Neuronal stem cell (in vitro differentiated cells): ENCODE results near the gene CCNG2.

Source experiments
- DNase-seq: peaks from one replicate; pipeline ENCODE4 v3.0.0-alpha.2; 2013; ENCODE audit warnings: low spot score
- H2AFZ ChIP-seq: one replicate; pipeline ENCODE4 v1.6.1; 2013; ENCODE audit warnings: mild to moderate bottlenecking, low read length, inconsistent platforms
- H2AK5ac ChIP-seq: 2 replicates; pipeline ENCODE4 v1.6.1; 2013; ENCODE audit warnings: low read depth, mild to moderate bottlenecking, inconsistent platforms, low read length, moderate library complexity, mixed read lengths
- H2BK120ac ChIP-seq: 2 replicates; pipeline ENCODE4 v1.6.1; 2013; ENCODE audit warnings: low read depth, mild to moderate bottlenecking, inconsistent platforms, low read length, moderate library complexity, mixed read lengths
- H2BK12ac ChIP-seq: one replicate; pipeline ENCODE4 v1.6.1; 2013; ENCODE audit warnings: low read length, inconsistent platforms
- H2BK15ac ChIP-seq: 2 replicates; pipeline ENCODE4 v1.6.1; 2013; ENCODE audit warnings: mild to moderate bottlenecking, low read length, inconsistent platforms, mixed read lengths
- H2BK5ac ChIP-seq: one replicate; pipeline ENCODE4 v1.6.1; 2013; ENCODE audit warnings: inconsistent platforms, mild to moderate bottlenecking, low read length, moderate library complexity
- H3K14ac ChIP-seq: one replicate; pipeline ENCODE4 v1.6.1; 2013; ENCODE audit warnings: low read length, inconsistent platforms
- H3K18ac ChIP-seq: 2 replicates; pipeline ENCODE4 v1.6.1; 2013; ENCODE audit warnings: low read length, inconsistent platforms
- H3K23ac ChIP-seq: 2 replicates; pipeline ENCODE4 v1.6.1; 2013; ENCODE audit warnings: low read depth, mild to moderate bottlenecking, mixed read lengths, low read length, inconsistent platforms; ENCODE audit not compliant: poor library complexity
- H3K27ac ChIP-seq: replicated peaks from 3 replicates; pipeline ENCODE4 v1.5.1; 2013; ENCODE audit warnings: low read length, inconsistent platforms
- H3K27me3 ChIP-seq, 3 experiments: 2 replicates each; pipeline ENCODE4 v1.6.1; 2013; ENCODE audit warnings: low read length in 3 of 3, mild to moderate bottlenecking in 2 of 3, inconsistent platforms in 1 of 3, low read depth in 1 of 3, mixed read lengths in 1 of 3, moderate library complexity in 1 of 3; ENCODE audit not compliant: control insufficient read depth in 3 of 3, insufficient read depth in 3 of 3
- H3K36me3 ChIP-seq, 2 donors: replicated peaks in 1 of 2; 2 replicates each; pipeline ENCODE4 v1.6.1; 2013; ENCODE audit warnings: low read length in 2 of 2; ENCODE audit not compliant: control insufficient read depth in 2 of 2, insufficient read depth in 2 of 2
- H3K4ac ChIP-seq: 2 replicates; pipeline ENCODE4 v1.6.1; 2013; ENCODE audit warnings: inconsistent platforms, mild to moderate bottlenecking, low read length, moderate library complexity
- H3K4me1 ChIP-seq, 2 donors: 1 replicate in 1 of 2; 2 replicates in 1 of 2; pipeline ENCODE4 v1.6.1; 2013; ENCODE audit warnings: low read length in 2 of 2, low read depth in 1 of 2; ENCODE audit not compliant: control insufficient read depth in 2 of 2, insufficient read depth in 1 of 2
- H3K4me2 ChIP-seq: one replicate; pipeline ENCODE4 v1.6.1; 2013; ENCODE audit warnings: mild to moderate bottlenecking, low read length, inconsistent platforms; ENCODE audit not compliant: insufficient read depth, poor library complexity, severe bottlenecking
- H3K4me3 ChIP-seq, 2 donors: 2 replicates each; pipeline ENCODE4 v1.5.1; 2013; ENCODE audit warnings: low read length in 2 of 2, mild to moderate bottlenecking in 2 of 2, inconsistent platforms in 1 of 2, moderate library complexity in 1 of 2
- H3K79me1 ChIP-seq: one replicate; pipeline ENCODE4 v1.6.1; 2013; ENCODE audit warnings: low read depth, mild to moderate bottlenecking, inconsistent platforms, low read length, moderate library complexity
- H3K9ac ChIP-seq: one replicate; pipeline ENCODE4 v1.6.1; 2013; ENCODE audit warnings: mild to moderate bottlenecking, low read depth, low read length, inconsistent platforms; ENCODE audit not compliant: poor library complexity
- H3K9me3 ChIP-seq, 2 donors: replicated peaks in 1 of 2; 2 replicates each; pipeline versions ENCODE3 to v1.6.1; 2013; ENCODE audit warnings: low read length in 2 of 2, mild to moderate bottlenecking in 2 of 2, inconsistent platforms in 1 of 2, low read depth in 1 of 2, mixed read lengths in 1 of 2, moderate library complexity in 1 of 2; ENCODE audit not compliant: control insufficient read depth in 2 of 2, insufficient read depth in 1 of 2
- H4K8ac ChIP-seq: one replicate; pipeline ENCODE4 v1.6.1; 2013; ENCODE audit warnings: low read depth, mild to moderate bottlenecking, inconsistent platforms, low read length, moderate library complexity
- H4K91ac ChIP-seq: one replicate; pipeline ENCODE4 v1.6.1; 2013; ENCODE audit warnings: low read length, low read depth, mild to moderate bottlenecking, inconsistent platforms; ENCODE audit not compliant: poor library complexity
- WGBS, 2 donors: extraction: QIAGEN DNeasy Blood & Tissue Kit; methylation state at CpG; one replicate each; pipeline ENCODE4 v1.1.7; 2013; ENCODE audit warnings: missing lambda C conversion rate in 2 of 2, mixed read lengths in 1 of 2; ENCODE audit not compliant: insufficient read length in 2 of 2, insufficient replicate concordance in 1 of 2; ENCODE audit errors: extremely low coverage in 2 of 2; 5-methylcytosine and 5-hydroxymethylcytosine counted together

The CCNG2 gene

GRCh38 chr4:77202491-77202890 is 45.5 kb downstream of the CCNG2 start:
- H3K18ac ChIP-seq: no peak overlapping the region
- peaks cover 0 to 5% (median 0%) of the 10 kb centered on the region in 3 experiments for H3K27me3 ChIP-seq
- no peak overlapping the region for H3K14ac ChIP-seq
- no peak for DNase-seq
- H3K27ac ChIP-seq: no peak overlapping the region
- H3K9me3 ChIP-seq: no peaks in the 10 kb centered on the region
- no peak overlapping the region for H3K23ac ChIP-seq
- no peak overlapping the region for H3K9ac ChIP-seq
- H2BK5ac ChIP-seq: no peak overlapping the region
- H3K36me3 ChIP-seq: no peaks in the 10 kb centered on the region
- H3K4me2 ChIP-seq: no peak overlapping the region
- no peak overlapping the region for H4K8ac ChIP-seq
- H2AFZ ChIP-seq: no peak overlapping the region
- no CpG with 5 or more reads among the region's 1 CpG for WGBS, 2 donors
- no peaks in the 10 kb centered on the region for H3K79me1 ChIP-seq
- no peak overlapping the region for H2BK120ac ChIP-seq
- no peak overlapping the region for H2AK5ac ChIP-seq
- no peak overlapping the region for H4K91ac ChIP-seq
- peaks cover 0 to 3% of the 10 kb centered on the region in 2 donors for H3K4me1 ChIP-seq
- H3K4ac ChIP-seq: no peak overlapping the region
- no peak overlapping the region for H3K4me3 ChIP-seq
- no peak overlapping the region for H2BK12ac ChIP-seq
- no peak overlapping the region for H2BK15ac ChIP-seq

GRCh38 chr4:77203380-77204197 is 46.6 kb downstream of the CCNG2 start:
- no peak overlapping the region for H4K91ac ChIP-seq
- no peak overlapping the region for H3K14ac ChIP-seq
- H2BK15ac ChIP-seq: no peak overlapping the region
- peak overlapping the region; percentile 31 for H2BK12ac ChIP-seq
- no peak overlapping the region for H3K23ac ChIP-seq
- H3K27ac ChIP-seq: no peak overlapping the region
- no peak overlapping the region for H3K4ac ChIP-seq
- H3K18ac ChIP-seq: peak overlapping the region; percentile 73
- H3K4me2 ChIP-seq: no peak overlapping the region
- H3K4me1 ChIP-seq: peaks cover 0 to 3% of the 10 kb centered on the region in 2 donors
- whole genome bisulfite sequencing, 2 donors: no CpG with 5 or more reads among the region's 8 CpGs
- H2BK120ac ChIP-seq: no peak overlapping the region
- no peaks in the 10 kb centered on the region for H3K79me1 ChIP-seq
- H2BK5ac ChIP-seq: no peak overlapping the region
- no peak overlapping the region for H3K9ac ChIP-seq
- no peaks in the 10 kb centered on the region for H3K9me3 ChIP-seq
- H2AK5ac ChIP-seq: no peak overlapping the region
- peak overlapping the region; percentile 72 for H2AFZ ChIP-seq
- no peaks in the 10 kb centered on the region for H3K36me3 ChIP-seq
- peak; percentile 80 for DNase-seq
- H3K27me3 ChIP-seq: peaks cover 0 to 5% (median 0%) of the 10 kb centered on the region in 3 experiments
- no peak overlapping the region for H4K8ac ChIP-seq
- no peak overlapping the region for H3K4me3 ChIP-seq

GRCh38 chr4:77204621-77205020 is 47.6 kb downstream of the CCNG2 start:
- Histone ChIP-seq H4K8ac (no peak overlapping the region), H2BK5ac (no peak overlapping the region), H3K23ac (no peak overlapping the region), H3K27ac (no peak overlapping the region), H3K9me3 (no peaks in the 10 kb centered on the region), H2BK120ac (no peak overlapping the region), H3K27me3 (peaks cover 0 to 11% (median 0%) of the 10 kb centered on the region in 3 experiments), H2BK15ac (no peak overlapping the region), H3K14ac (no peak overlapping the region), H2AFZ (no peak overlapping the region), H3K4me2 (no peak overlapping the region), H3K36me3 (no peaks in the 10 kb centered on the region), H2AK5ac (no peak overlapping the region), H3K9ac (no peak overlapping the region), H3K4ac (no peak overlapping the region), H3K18ac (no peak overlapping the region), H3K4me3 (no peak overlapping the region), H3K79me1 (no peaks in the 10 kb centered on the region), H4K91ac (no peak overlapping the region), H3K4me1 (peaks cover 0 to 3% of the 10 kb centered on the region in 2 donors), H2BK12ac (no peak overlapping the region)
- DNase-seq: no peak

- no peaks in the 10 kb centered on the region for H3K79me1 ChIP-seq
- H3K36me3 ChIP-seq: no peaks in the 10 kb centered on the region
- no peak overlapping the region for H3K27ac ChIP-seq
- H3K9me3 ChIP-seq: no peaks in the 10 kb centered on the region
- H2AK5ac ChIP-seq: no peak overlapping the region
- peaks cover 0 to 19% (median 0%) of the 10 kb centered on the region in 3 experiments for H3K27me3 ChIP-seq
- no peak overlapping the region for H4K91ac ChIP-seq
- H2BK15ac ChIP-seq: no peak overlapping the region
- no peak overlapping the region for H3K18ac ChIP-seq
- no peak overlapping the region for H3K14ac ChIP-seq
- H3K4me2 ChIP-seq: no peak overlapping the region
- no peak overlapping the region for H3K4me3 ChIP-seq
- H3K4me1 ChIP-seq: no peaks in the 10 kb centered on the region
- no peak overlapping the region for H2BK5ac ChIP-seq
- H4K8ac ChIP-seq: no peak overlapping the region
- no CpG with 5 or more reads among the region's 1 CpG for WGBS, 2 donors
- no peak overlapping the region for H2BK12ac ChIP-seq
- no peak overlapping the region for H3K23ac ChIP-seq
- no peak overlapping the region for H2AFZ ChIP-seq
- no peak overlapping the region for H2BK120ac ChIP-seq
- DNase-seq: no peak
- no peak overlapping the region for H3K4ac ChIP-seq
- no peak overlapping the region for H3K9ac ChIP-seq
Observed at GRCh38 chr4:77209012-77209411, 52.0 kb downstream of the CCNG2 start.
